NCI-H1092 treated with DMSO at 0.1 percent for 48 hours (cell line): ENCODE results near the gene CHST4.
"Not testable (repeated sequence)": the region's sequence is repeated elsewhere in the genome, so short reads cannot be mapped to it uniquely, and the experiment has no call there.

Source experiments
- DNase-seq: peaks from one replicate; lab custom pipeline; 2025; lab: John Stamatoyannopoulos, UW

CHST4 gene

GRCh38 chr16:71524566-71525553 is 1.4 kb upstream of the CHST4 start:
- no peak for DNase-seq

- DNase-seq = no peak
Observed at GRCh38 chr16:71528257-71528656, 2.0 kb downstream of the CHST4 start.

GRCh38 chr16:71528863-71529262 is 2.6 kb downstream of the CHST4 start:
- DNase-seq = no peak

- no peak for DNase-seq
Observed at GRCh38 chr16:71532366-71532765, 6.1 kb downstream of the CHST4 start.

GRCh38 chr16:71536752-71537499 is 10.7 kb downstream of the CHST4 start:
- no peak for DNase-seq

GRCh38 chr16:71537643-71538042 is 11.4 kb downstream of the CHST4 start:
- peak; percentile 49 for DNase-seq

GRCh38 chr16:71542377-71542776 is 16.2 kb downstream of the CHST4 start:
- DNase-seq = peak; percentile 13

GRCh38 chr16:71547168-71547567 is 20.9 kb downstream of the CHST4 start:
- no peak for DNase-seq

- no peak for DNase-seq
Observed at GRCh38 chr16:71552698-71553503, 26.7 kb downstream of the CHST4 start.

GRCh38 chr16:71555230-71555891 is 29.1 kb downstream of the CHST4 start:
- no peak for DNase-seq

GRCh38 chr16:71557299-71557698 is 31.1 kb downstream of the CHST4 start:
- DNase-seq = no peak

- no peak for DNase-seq
Observed at GRCh38 chr16:71557954-71558582, 31.8 kb downstream of the CHST4 start.

- DNase-seq = no peak
Observed at GRCh38 chr16:71559855-71560254, 33.6 kb downstream of the CHST4 start.

GRCh38 chr16:71561886-71562285 is 35.7 kb downstream of the CHST4 start:
- not testable (repeated sequence) for DNase-seq

- no peak for DNase-seq
Observed at GRCh38 chr16:71562552-71562951, 36.3 kb downstream of the CHST4 start.

- DNase-seq = no peak
Observed at GRCh38 chr16:71564335-71564967, 38.2 kb downstream of the CHST4 start.

- DNase-seq = peak; percentile 24
Observed at GRCh38 chr16:71565812-71566700, 39.8 kb downstream of the CHST4 start.

GRCh38 chr16:71567931-71568330 is 41.7 kb downstream of the CHST4 start:
- DNase-seq = no peak

- DNase-seq = no peak
Observed at GRCh38 chr16:71568551-71568950, 42.3 kb downstream of the CHST4 start.

- DNase-seq = no peak
Observed at GRCh38 chr16:71569621-71570020, 43.4 kb downstream of the CHST4 start.
